Fibroblast of the aortic adventitia (primary cell): ENCODE data around the gene PRKCH. TPM values are rescaled to one million over a fixed set of nuclear protein-coding genes. Genes with fewer than 3 reads are reported as not detected.

Experiments
- DNase-seq: peaks from one replicate; pipeline ENCODE4 v3.0.0-alpha.2; 2010; ENCODE audit warnings: low read depth
- H3K4me3 ChIP-seq: 2 replicates; pipeline ENCODE4 v1.5.1; 2011; ENCODE audit warnings: low read depth, mild to moderate bottlenecking, control low read depth, low read length, moderate library complexity
- total RNA-seq: library from RNA; depleted of rRNA; stranded (reverse); fragments of >200 nt; gene quantifications from 2 replicates; pipeline ENCODE4 v1.2.3, GENCODE V29; 2012; ENCODE audit warnings: low replicate concordance
- TF ChIP-seq, protein P1 (sequence below): IDR thresholded peaks from 2 replicates; pipeline ENCODE4 v1.5.1; 2011; ENCODE audit warnings: mild to moderate bottlenecking, low read length, control low read depth, inconsistent platforms; ENCODE audit not compliant: insufficient read depth

Gene PRKCH
- total RNA-seq, 1 donor = 4.2 TPM

DNA sequence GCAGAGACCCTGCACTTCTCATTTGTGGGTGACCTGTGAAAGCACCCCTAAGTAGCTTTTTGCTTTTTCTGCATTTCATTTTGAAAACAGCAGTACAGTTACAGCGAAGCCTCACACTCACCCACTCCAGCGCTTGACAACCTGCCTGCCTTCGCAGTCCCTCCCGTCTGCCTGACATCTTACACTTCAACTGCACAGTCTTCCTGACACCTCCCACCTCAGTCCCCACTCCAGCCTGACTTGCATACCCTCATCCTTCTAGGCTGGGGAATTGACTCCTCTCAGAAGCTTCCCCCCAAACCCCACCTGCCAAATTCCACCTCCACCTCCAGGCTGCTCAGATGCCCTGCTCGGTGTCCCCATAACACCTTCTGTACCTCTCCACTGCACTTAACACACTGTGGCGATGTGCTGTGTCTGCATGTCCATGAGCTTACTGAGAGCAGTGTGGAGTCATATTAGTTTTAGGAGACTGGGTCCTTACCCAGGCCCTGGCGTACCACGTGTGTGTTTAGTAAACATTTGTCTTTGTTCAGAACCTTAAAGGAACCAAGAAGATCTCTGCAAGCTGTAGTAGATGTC, 159.4 kb downstream of the PRKCH start:
- no peak overlapping the region for H3K4me3 ChIP-seq
- no peak for DNase-seq
- TF ChIP-seq, protein P1, sequence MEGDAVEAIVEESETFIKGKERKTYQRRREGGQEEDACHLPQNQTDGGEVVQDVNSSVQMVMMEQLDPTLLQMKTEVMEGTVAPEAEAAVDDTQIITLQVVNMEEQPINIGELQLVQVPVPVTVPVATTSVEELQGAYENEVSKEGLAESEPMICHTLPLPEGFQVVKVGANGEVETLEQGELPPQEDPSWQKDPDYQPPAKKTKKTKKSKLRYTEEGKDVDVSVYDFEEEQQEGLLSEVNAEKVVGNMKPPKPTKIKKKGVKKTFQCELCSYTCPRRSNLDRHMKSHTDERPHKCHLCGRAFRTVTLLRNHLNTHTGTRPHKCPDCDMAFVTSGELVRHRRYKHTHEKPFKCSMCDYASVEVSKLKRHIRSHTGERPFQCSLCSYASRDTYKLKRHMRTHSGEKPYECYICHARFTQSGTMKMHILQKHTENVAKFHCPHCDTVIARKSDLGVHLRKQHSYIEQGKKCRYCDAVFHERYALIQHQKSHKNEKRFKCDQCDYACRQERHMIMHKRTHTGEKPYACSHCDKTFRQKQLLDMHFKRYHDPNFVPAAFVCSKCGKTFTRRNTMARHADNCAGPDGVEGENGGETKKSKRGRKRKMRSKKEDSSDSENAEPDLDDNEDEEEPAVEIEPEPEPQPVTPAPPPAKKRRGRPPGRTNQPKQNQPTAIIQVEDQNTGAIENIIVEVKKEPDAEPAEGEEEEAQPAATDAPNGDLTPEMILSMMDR = no peak

DNA sequence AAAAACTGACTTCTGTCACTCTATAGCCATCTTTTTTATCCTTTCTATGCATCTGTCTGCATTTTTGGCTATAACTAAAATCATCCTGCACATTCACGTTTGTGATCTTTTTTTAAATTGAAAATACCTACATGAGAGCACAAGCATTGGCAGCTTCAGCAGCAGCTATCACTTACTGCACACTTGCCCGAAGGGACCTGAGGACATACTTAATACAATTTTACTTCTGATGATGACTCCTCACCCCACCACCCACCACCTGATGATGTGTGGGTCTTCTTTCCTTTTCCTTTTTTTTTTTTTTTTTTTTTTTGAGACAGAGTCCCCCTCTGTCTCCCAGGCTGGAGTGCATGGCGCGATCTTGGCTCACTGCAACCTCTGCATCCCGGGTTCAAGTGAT, 160.3 kb downstream of the PRKCH start:
- no peak for DNase-seq
- H3K4me3 ChIP-seq = no peak overlapping the region
- TF ChIP-seq, protein P1 = no peak

DNA sequence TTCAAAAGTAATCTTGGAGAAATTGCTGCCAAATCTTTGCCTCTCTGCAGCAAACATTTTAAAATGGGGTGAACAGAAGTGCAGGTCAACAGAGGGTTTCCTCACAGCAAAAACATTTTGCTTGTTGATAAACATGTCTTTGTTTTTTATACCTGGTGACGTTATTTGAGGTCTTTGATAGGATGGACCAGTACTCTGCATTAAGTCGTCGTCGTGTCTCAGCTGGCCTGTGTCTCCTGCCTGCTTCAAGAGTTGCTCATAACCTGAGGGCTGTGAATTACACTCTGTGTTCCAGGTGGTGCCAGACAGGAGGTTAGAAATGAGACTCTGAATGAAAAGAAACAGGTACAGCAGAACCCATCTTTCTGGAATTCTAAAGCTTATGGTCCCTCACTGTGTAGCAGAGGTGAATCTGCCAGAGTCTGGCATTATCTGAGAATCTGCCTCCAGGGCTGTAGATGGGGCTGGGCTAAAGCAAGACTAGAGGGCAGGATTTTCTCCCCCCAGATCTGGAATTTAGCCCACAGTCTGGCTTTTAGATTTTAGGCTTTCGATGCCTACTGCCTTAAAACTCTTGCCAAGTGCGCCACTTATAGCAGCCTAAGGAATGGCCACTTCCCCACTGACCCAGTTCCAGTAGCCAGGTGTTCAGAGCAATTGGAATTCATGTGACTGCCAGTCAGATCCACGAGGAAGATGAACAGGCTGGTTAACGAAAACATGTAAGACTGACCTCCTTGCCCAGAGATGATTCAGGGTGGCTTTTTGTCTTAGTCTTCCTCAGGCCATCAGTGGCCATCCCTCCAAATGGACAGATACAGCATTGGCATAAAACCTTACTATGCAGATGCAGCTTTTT, 161.2 kb downstream of the PRKCH start:
- no peak overlapping the region for H3K4me3 ChIP-seq
- no peak for DNase-seq
- TF ChIP-seq, protein P1 = no peak

DNA sequence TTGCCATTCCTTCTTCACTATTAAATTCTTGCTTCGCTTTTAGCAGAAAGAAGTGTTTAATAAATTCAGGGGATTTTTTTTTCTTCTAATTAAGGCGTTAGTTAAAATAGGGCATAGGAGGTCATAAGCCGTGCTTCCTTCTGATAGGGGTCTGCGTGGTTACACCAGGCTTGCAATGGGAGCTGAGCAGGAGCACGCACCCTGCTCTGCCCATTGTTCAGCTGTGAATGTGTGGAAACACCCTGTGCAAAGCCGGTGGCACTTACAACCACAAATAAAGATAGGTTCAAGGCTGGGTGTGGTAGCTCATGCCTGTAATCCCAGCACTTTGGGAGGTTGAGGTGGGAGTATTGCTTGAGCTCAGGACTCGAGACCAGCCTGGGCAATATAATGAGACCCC, 162.1 kb downstream of the PRKCH start:
- DNase-seq = no peak
- TF ChIP-seq, protein P1 = no peak
- no peak overlapping the region for H3K4me3 ChIP-seq

DNA sequence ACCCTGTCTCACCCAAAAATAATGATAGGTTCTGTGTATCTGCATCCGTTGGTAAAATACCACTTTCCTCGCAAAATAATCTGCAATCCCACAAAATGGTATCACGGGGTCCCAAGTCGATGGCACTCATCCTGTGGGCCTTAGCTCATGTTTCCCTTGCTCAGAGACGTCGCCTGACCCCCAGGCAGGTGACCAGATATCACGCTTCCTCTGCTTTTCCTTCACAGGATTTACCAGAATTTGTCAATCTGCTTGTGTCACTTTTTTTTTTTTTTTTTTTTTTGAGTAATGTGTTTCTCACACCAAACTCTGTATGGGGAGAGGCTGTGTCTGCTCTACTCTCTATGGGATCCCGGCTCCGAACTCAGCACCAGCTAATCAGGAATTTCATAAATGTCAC, 162.7 kb downstream of the PRKCH start:
- no peak for DNase-seq
- TF ChIP-seq, protein P1 = no peak
- H3K4me3 ChIP-seq = no peak overlapping the region

DNA sequence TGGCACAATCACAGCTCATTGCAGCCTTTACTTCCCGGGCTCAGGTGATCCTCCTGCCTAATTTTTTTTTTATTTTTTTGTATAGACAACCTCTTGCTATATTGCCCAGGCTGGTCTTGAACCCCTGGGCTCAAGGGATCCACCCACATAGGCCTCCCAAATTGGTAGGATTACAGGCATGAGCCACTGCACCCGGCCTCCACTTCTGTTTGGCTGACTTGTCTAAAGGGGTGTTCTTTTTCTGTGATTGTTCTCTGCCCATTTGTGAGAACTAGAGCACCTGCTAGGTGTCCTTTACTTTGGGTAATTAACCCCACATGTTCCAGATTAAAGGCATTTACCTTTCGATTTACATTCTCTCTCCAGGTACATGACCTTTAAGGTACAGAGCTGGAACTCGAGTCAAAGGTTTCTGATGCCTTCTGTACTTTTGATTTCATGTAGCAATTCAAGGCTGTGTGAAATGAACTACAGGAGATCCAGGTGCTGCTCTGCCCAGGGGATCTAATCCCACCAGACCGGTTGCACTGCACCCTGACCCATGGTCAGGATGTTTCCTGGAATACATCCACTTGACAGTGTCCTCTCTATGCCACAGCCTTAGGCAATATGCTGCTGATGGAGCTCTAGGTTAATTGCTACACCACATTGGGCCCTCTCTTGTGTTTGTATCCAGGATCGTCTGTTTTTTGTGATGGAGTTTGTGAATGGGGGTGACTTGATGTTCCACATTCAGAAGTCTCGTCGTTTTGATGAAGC, 163.6 kb downstream of the PRKCH start:
- DNase-seq = no peak
- TF ChIP-seq, protein P1 = no peak
- no peak overlapping the region for H3K4me3 ChIP-seq
